WI38 (cell line): Measurements from ENCODE around the gene SERPINB13.

Experiments used
- H3K4me3 ChIP-seq: 2 replicates; pipeline ENCODE4 v1.5.1; 2011; ENCODE audit warnings: low read depth, mild to moderate bottlenecking, control low read depth, low read length
- TF ChIP-seq, protein P1 (sequence below): IDR thresholded peaks from 2 replicates; pipeline ENCODE4 v1.5.1; 2012; ENCODE audit warnings: low read depth, mild to moderate bottlenecking, control low read depth, low read length

The SERPINB13 gene, protein sequence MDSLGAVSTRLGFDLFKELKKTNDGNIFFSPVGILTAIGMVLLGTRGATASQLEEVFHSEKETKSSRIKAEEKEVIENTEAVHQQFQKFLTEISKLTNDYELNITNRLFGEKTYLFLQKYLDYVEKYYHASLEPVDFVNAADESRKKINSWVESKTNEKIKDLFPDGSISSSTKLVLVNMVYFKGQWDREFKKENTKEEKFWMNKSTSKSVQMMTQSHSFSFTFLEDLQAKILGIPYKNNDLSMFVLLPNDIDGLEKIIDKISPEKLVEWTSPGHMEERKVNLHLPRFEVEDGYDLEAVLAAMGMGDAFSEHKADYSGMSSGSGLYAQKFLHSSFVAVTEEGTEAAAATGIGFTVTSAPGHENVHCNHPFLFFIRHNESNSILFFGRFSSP

DNA sequence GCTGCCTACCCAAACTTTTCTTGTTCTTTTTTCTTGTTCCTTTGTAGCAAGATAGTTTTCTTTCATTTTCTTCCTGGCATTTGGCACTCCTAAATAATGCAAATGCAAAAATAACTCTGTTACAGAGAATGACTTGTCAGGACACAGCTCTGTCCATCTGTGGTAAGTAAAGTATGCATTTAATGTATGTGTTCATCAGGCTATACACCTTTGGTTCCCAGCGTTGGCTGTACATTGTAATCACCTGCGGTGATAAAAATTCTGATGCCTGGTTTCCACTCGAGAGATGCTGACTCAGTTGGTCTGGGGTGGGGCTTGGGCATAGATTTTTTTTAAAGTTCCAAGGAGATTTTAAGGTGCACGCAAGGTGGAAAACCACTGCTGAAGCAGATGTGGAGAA lies at the start of gene SERPINB13:
Gene SERPINB13, plus strand, starts transcription at position 378 of the 400 bp plus-strand sequence. CDS start 1,325 bp downstream, outside the sequence.
- TF ChIP-seq, protein P1, sequence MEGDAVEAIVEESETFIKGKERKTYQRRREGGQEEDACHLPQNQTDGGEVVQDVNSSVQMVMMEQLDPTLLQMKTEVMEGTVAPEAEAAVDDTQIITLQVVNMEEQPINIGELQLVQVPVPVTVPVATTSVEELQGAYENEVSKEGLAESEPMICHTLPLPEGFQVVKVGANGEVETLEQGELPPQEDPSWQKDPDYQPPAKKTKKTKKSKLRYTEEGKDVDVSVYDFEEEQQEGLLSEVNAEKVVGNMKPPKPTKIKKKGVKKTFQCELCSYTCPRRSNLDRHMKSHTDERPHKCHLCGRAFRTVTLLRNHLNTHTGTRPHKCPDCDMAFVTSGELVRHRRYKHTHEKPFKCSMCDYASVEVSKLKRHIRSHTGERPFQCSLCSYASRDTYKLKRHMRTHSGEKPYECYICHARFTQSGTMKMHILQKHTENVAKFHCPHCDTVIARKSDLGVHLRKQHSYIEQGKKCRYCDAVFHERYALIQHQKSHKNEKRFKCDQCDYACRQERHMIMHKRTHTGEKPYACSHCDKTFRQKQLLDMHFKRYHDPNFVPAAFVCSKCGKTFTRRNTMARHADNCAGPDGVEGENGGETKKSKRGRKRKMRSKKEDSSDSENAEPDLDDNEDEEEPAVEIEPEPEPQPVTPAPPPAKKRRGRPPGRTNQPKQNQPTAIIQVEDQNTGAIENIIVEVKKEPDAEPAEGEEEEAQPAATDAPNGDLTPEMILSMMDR: no peak
- no peak within 1 kb of the TSS for H3K4me3 ChIP-seq

DNA sequence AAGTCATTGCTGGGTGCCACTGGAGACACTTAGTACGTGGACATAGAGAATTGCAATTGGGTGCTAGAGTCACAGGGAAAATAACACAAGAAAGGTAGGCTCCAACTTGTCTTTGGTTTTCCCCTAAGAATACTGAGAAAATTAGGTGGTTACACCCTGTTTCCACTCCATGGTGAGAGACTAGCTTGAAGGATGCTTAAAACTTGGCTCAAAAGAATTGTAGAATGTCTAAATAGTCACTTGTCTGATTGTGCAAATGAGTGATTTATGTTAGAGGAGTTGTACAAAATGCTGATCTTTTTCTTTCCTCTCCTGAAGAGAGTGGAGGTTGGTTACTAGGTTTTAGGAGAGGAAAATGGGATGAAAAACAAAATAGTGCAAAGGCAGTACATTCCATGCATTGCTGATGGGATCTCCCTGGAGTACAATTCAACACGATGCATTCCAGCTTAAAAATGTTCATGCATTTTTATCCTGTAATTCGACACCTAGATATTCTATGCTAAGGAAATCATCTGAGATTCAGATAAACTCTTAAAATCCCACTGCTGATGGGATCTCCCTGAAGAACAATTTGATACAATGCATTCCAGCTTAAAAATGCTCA lies 47.1 kb upstream of the SERPINB13 start:
- TF ChIP-seq, protein P1: no peak
- no peak overlapping the region for H3K4me3 ChIP-seq

DNA sequence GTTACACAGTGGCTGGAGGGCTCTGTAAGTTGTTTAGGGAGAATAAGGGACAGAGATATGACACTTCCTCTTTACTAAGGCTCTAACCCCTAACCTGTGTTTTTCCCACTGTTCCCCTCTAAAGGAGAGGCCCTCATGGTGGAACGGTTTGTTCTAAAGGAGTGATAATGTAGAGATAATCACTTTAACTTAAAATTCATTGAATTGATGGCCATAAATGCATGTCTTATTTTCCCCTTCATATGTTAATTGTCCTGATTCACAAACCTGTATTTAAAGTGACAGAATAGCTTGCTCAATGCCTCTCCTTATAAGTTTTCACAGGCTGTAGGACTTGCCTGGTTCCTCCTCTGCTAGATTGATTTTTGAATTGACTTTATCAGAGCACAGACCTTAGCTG lies 45.1 kb upstream of the SERPINB13 start, which contains the start of gene SERPINB12:
Gene SERPINB12, plus strand, starts transcription at position 301 of the 400 bp plus-strand sequence. CDS start 13,791 bp downstream, outside the sequence.
- TF ChIP-seq, protein P1: no peak
- H3K4me3 ChIP-seq: no peak within 1 kb of the TSS

DNA sequence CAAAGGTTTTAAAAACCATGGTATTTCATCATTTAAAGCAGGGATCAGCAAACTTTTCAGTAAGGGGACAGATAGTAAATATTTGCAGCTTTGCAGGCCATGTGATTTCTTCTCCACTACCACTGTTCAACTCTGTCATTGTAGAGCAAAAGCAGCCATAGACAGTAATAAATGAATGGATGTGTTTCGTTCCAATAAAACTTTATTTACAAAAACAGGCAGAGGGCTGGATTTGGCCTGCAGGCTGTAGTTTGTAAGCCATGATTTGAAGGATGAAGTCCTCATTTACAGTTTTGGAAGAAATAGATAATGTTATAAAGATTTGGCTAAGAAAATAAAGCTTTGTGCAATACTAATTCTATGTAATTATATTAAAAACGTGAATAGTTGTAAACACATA lies 43.1 kb upstream of the SERPINB13 start:
- no peak overlapping the region for H3K4me3 ChIP-seq
- TF ChIP-seq, protein P1: no peak

DNA sequence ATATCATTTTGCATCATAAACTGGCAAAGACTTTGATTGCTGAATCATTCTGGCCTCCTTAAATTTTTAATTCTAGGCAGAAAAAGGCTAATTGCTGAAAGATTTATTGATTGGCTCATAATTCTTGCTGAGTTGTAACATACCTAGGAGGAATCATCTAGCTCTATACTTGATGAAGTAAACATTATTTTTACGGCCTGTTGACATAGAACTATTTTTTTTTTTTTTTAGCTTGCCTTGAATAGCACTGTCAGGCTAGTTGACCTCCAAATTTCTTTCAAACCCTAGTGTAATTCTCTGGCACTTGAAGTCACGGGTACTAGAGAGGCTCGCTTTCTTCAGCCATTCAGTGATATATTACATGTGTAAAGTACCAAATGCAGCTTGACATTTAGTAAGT lies 42.1 kb upstream of the SERPINB13 start:
- no peak overlapping the region for H3K4me3 ChIP-seq
- TF ChIP-seq, protein P1: no peak

DNA sequence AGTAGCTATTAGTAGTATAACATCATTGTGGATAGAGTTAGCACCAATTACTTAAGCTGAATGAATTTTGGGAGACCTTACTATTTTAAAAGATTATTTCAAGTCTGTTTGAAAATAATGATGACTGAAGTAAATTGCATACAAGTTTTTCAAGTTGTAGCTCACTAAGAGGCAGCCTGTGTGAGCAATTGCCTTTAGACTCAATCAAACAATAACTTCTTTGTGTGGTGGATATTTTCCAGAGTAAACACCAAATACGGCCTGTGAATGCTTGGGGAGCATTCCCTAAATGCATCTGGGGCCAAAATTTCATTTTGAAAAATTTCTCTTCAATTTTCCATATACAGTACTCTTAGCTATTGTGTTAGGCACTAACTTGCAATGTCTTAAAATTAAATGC lies 37.1 kb upstream of the SERPINB13 start:
- TF ChIP-seq, protein P1: no peak

DNA sequence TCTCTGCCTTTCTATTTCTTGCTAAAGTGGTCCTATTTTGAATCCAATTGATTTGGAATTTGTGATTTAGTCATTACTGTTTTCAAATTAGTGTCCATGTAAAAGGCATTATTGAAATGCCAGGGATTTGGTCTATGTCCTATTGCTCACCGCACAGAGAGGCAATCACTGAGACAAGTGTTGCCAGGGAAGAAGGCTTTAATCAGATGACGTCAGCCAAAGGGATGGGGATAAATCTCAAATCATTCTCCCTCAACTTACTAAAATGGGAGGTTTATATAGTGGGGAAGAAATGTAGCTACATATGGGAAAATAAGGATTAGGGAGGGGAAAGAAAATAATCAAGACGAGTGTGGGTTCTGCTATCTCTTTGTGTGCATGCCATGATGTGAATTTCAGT lies 35.4 kb upstream of the SERPINB13 start:
- TF ChIP-seq, protein P1: no peak

More for the DNA sequence above, 37.1 kb upstream of the SERPINB13 start:
- H3K4me3 ChIP-seq: no peak overlapping the region

More for the DNA sequence above, 35.4 kb upstream of the SERPINB13 start:
- H3K4me3 ChIP-seq: no peak overlapping the region
